H9 (cell line): ENCODE measurements around the gene PARP12. TPM values are rescaled to one million over a fixed set of nuclear protein-coding genes. Genes with fewer than 3 reads are reported as not detected.

Experiments used
- DNase-seq: peaks from one replicate; pipeline ENCODE4 v3.0.0-alpha.2; 2017
- H2AFZ ChIP-seq: one replicate; pipeline ENCODE4 v1.6.1; 2013; ENCODE audit warnings: mild to moderate bottlenecking, low read length, control low read depth, moderate library complexity
- H2AK5ac ChIP-seq: 2 replicates; pipeline ENCODE4 v1.6.1; 2013; ENCODE audit warnings: low read length, control low read depth, mixed read lengths; ENCODE audit not compliant: insufficient read length
- H2BK120ac ChIP-seq: one replicate; pipeline ENCODE4 v1.6.1; 2013; ENCODE audit warnings: low read depth, mild to moderate bottlenecking, low read length, control low read depth, inconsistent platforms; ENCODE audit not compliant: poor library complexity, severe bottlenecking
- H2BK12ac ChIP-seq: 2 replicates; pipeline ENCODE4 v1.6.1; 2013; ENCODE audit warnings: low read length, control low read depth, mixed read lengths, low read depth; ENCODE audit not compliant: insufficient read length
- H2BK15ac ChIP-seq: 2 replicates; pipeline ENCODE4 v1.6.1; 2013; ENCODE audit warnings: low read depth, low read length, control low read depth
- H2BK20ac ChIP-seq: one replicate; pipeline ENCODE4 v1.6.1; 2013; ENCODE audit warnings: low read depth, mild to moderate bottlenecking, low read length, control low read depth, inconsistent platforms; ENCODE audit not compliant: poor library complexity, severe bottlenecking
- H2BK5ac ChIP-seq: 2 replicates; pipeline ENCODE4 v1.6.1; 2013; ENCODE audit warnings: low read length, control low read depth, mixed read lengths; ENCODE audit not compliant: insufficient read length
- H3K14ac ChIP-seq: 2 replicates; pipeline ENCODE4 v1.6.1; 2013; ENCODE audit warnings: low read length, control low read depth; ENCODE audit not compliant: insufficient read depth
- H3K18ac ChIP-seq: 2 replicates; pipeline ENCODE4 v1.6.1; 2013; ENCODE audit warnings: low read depth, mild to moderate bottlenecking, mixed read lengths, low read length, control low read depth; ENCODE audit not compliant: insufficient read length
- H3K23ac ChIP-seq: 2 replicates; pipeline ENCODE4 v1.6.1; 2013; ENCODE audit warnings: low read length, control low read depth, mixed read lengths, low read depth; ENCODE audit not compliant: insufficient read length
- H3K23me2 ChIP-seq: 2 replicates; pipeline ENCODE4 v1.6.1; 2013; ENCODE audit warnings: low read depth, mild to moderate bottlenecking, mixed read lengths, low read length, control low read depth; ENCODE audit not compliant: insufficient read length, poor library complexity, severe bottlenecking
- H3K27ac ChIP-seq: 2 replicates; pipeline ENCODE4 v1.5.1; 2013; ENCODE audit warnings: low read length, control low read depth, mixed read lengths, low read depth; ENCODE audit not compliant: insufficient read length
- H3K27me3 ChIP-seq: 2 replicates; pipeline ENCODE4 v1.6.1; 2013; ENCODE audit warnings: low read length, control low read depth, inconsistent platforms; ENCODE audit not compliant: insufficient read depth
- H3K4ac ChIP-seq: 2 replicates; pipeline ENCODE4 v1.6.1; 2013; ENCODE audit warnings: low read depth, mild to moderate bottlenecking, control low read depth, inconsistent platforms, low read length, moderate library complexity
- H3K4me1 ChIP-seq: 2 replicates; pipeline ENCODE4 v1.6.1; 2013; ENCODE audit warnings: low read length, control low read depth, inconsistent platforms; ENCODE audit not compliant: insufficient read depth
- H3K4me2 ChIP-seq: 2 replicates; pipeline ENCODE4 v1.6.1; 2013; ENCODE audit warnings: low read length, control low read depth, mixed read lengths; ENCODE audit not compliant: insufficient read length, insufficient read depth
- H3K56ac ChIP-seq: 2 replicates; pipeline ENCODE4 v1.6.1; 2013; ENCODE audit warnings: low read depth, mild to moderate bottlenecking, mixed read lengths, low read length, control low read depth; ENCODE audit not compliant: insufficient read length
- H3K79me1 ChIP-seq: 2 replicates; pipeline ENCODE4 v1.6.1; 2013; ENCODE audit warnings: low read depth, mild to moderate bottlenecking, moderate library complexity, low read length, control low read depth, inconsistent platforms; ENCODE audit not compliant: insufficient read depth, poor library complexity, severe bottlenecking
- H3K79me2 ChIP-seq: 2 replicates; pipeline ENCODE4 v1.6.1; 2013; ENCODE audit warnings: low read length, control low read depth, inconsistent platforms; ENCODE audit not compliant: insufficient read depth
- H3K9ac ChIP-seq: 2 replicates; pipeline ENCODE4 v1.6.1; 2013; ENCODE audit warnings: low read length, control low read depth, mixed read lengths; ENCODE audit not compliant: insufficient read length; ENCODE audit errors: extremely low read depth
- H3K9me3 ChIP-seq: one replicate; pipeline ENCODE4 v1.6.1; 2013; ENCODE audit warnings: low read depth, low read length, inconsistent platforms; ENCODE audit not compliant: control insufficient read depth
- H3T11ph ChIP-seq: one replicate; pipeline ENCODE4 v1.6.1; 2013; ENCODE audit warnings: mild to moderate bottlenecking, low read length, control low read depth, inconsistent platforms
- H4K20me1 ChIP-seq: one replicate; pipeline ENCODE4 v1.6.1; 2013; ENCODE audit not compliant: control insufficient read depth, insufficient read length, insufficient read depth
- H4K5ac ChIP-seq: 2 replicates; pipeline ENCODE4 v1.6.1; 2013; ENCODE audit warnings: low read depth, mild to moderate bottlenecking, mixed read lengths, low read length, control low read depth; ENCODE audit not compliant: insufficient read length
- H4K8ac ChIP-seq: replicated peaks from 2 replicates; pipeline ENCODE4 v1.6.1; 2013; ENCODE audit warnings: low read length, control low read depth, mixed read lengths, low read depth; ENCODE audit not compliant: insufficient read length
- H4K91ac ChIP-seq: 2 replicates; pipeline ENCODE4 v1.6.1; 2013; ENCODE audit warnings: low read depth, mild to moderate bottlenecking, moderate library complexity, mixed read lengths, low read length, control low read depth; ENCODE audit not compliant: insufficient read length
- H3K27ac Mint-ChIP-seq, 3 experiments: 2 replicates in 2 of 3; 3 replicates in 1 of 3; pipeline ENCODE4 v1.8.0; 2020 to 2021; ENCODE audit warnings: mixed read lengths in 3 of 3, mild to moderate bottlenecking in 1 of 3, moderate library complexity in 1 of 3
- H3K27me3 Mint-ChIP-seq: 2 replicates; pipeline ENCODE4 v1.8.0; 2021; ENCODE audit warnings: low read depth, mild to moderate bottlenecking, moderate library complexity, mixed read lengths
- H3K36me3 Mint-ChIP-seq, 3 experiments: 2 replicates in 2 of 3; 3 replicates in 1 of 3; pipeline ENCODE4 v1.8.0; 2020 to 2021; ENCODE audit warnings: low read depth in 3 of 3, mixed read lengths in 3 of 3; ENCODE audit not compliant: insufficient read depth in 1 of 3
- H3K4me1 Mint-ChIP-seq, 2 experiments: 2 replicates each; pipeline ENCODE4 v1.8.0; 2020; ENCODE audit warnings: mixed read lengths in 2 of 2
- H3K4me3 Mint-ChIP-seq, 2 experiments: 2 replicates in 1 of 2; 3 replicates in 1 of 2; pipeline ENCODE4 v1.8.0; 2020 to 2021; ENCODE audit warnings: mild to moderate bottlenecking in 2 of 2, mixed read lengths in 2 of 2, moderate library complexity in 1 of 2
- H3K9me3 Mint-ChIP-seq, 2 experiments: 2 replicates in 1 of 2; 3 replicates in 1 of 2; pipeline ENCODE4 v1.8.0; 2020; ENCODE audit warnings: mild to moderate bottlenecking in 2 of 2, mixed read lengths in 2 of 2, moderate library complexity in 1 of 2
- WGBS: extraction: QIAGEN DNeasy Blood & Tissue Kit; methylation state at CpG from one replicate; pipeline ENCODE4 v1.1.7; 2013; ENCODE audit warnings: missing lambda C conversion rate, low lambda C conversion rate, mixed read lengths; ENCODE audit not compliant: insufficient read length; ENCODE audit errors: extremely low coverage; 5-methylcytosine and 5-hydroxymethylcytosine counted together
- total RNA-seq: library from RNA; stranded (reverse); gene quantifications from 2 replicates; pipeline ENCODE4 v1.2.1, GENCODE V29; 2021
- TF ChIP-seq, protein P1 (sequence below): fragments of 200-600 bp; sonication (generic); conservative IDR thresholded peaks from 3 replicates; pipeline ENCODE4 v1.8.0; 2021; ENCODE audit warnings: antibody characterized with exemption, mild to moderate bottlenecking

The PARP12 gene
- total RNA-seq, 1 experiment from 2014 or later = 11.8 TPM

- no peak overlapping the region for H3K27ac Mint-ChIP-seq
- H2BK12ac ChIP-seq = no peak overlapping the region
- H3K27ac ChIP-seq = no peak overlapping the region
- no peak overlapping the region for H3K18ac ChIP-seq
- H3K4me2 ChIP-seq = no peak overlapping the region
- H3K27me3 ChIP-seq = no peaks in the 10 kb centered on the region
- H3K4me1 ChIP-seq = no peaks in the 10 kb centered on the region
- no peaks in the 10 kb centered on the region for H3K9me3 ChIP-seq
- H3K4me3 Mint-ChIP-seq = no peak overlapping the region
- no peak for DNase-seq
- H2BK5ac ChIP-seq = no peak overlapping the region
- H3K56ac ChIP-seq = no peak overlapping the region
- H3K4ac ChIP-seq = no peak overlapping the region
- H3T11ph ChIP-seq = no peak overlapping the region
- no peaks in the 10 kb centered on the region for H3K36me3 Mint-ChIP-seq
- no peak overlapping the region for H2AFZ ChIP-seq
- no peak overlapping the region for H3K14ac ChIP-seq
- H2BK15ac ChIP-seq = no peak overlapping the region
- no peaks in the 10 kb centered on the region for H3K9me3 Mint-ChIP-seq
- no peaks in the 10 kb centered on the region for H4K20me1 ChIP-seq
- TF ChIP-seq, protein P1, sequence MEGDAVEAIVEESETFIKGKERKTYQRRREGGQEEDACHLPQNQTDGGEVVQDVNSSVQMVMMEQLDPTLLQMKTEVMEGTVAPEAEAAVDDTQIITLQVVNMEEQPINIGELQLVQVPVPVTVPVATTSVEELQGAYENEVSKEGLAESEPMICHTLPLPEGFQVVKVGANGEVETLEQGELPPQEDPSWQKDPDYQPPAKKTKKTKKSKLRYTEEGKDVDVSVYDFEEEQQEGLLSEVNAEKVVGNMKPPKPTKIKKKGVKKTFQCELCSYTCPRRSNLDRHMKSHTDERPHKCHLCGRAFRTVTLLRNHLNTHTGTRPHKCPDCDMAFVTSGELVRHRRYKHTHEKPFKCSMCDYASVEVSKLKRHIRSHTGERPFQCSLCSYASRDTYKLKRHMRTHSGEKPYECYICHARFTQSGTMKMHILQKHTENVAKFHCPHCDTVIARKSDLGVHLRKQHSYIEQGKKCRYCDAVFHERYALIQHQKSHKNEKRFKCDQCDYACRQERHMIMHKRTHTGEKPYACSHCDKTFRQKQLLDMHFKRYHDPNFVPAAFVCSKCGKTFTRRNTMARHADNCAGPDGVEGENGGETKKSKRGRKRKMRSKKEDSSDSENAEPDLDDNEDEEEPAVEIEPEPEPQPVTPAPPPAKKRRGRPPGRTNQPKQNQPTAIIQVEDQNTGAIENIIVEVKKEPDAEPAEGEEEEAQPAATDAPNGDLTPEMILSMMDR = no peak
- no peak overlapping the region for H2AK5ac ChIP-seq
- WGBS = no CpG with 5 or more reads among the region's 6 CpGs
- no peaks in the 10 kb centered on the region for H3K79me1 ChIP-seq
- no peak overlapping the region for H2BK120ac ChIP-seq
- peaks cover 3% of the 10 kb centered on the region; the same call in 1 of the 2 replicates for H3K27me3 Mint-ChIP-seq
- no peak overlapping the region for H4K5ac ChIP-seq
- H3K79me2 ChIP-seq = no peaks in the 10 kb centered on the region
- peaks cover 2 to 9% of the 10 kb centered on the region in 2 experiments; a peak in 3 of 4 replicates for H3K4me1 Mint-ChIP-seq
- H4K8ac ChIP-seq = no peak overlapping the region
- no peak overlapping the region for H3K23ac ChIP-seq
- H2BK20ac ChIP-seq = no peak overlapping the region
- no peak overlapping the region for H4K91ac ChIP-seq
- H3K9ac ChIP-seq = no peak overlapping the region
- no peaks in the 10 kb centered on the region for H3K23me2 ChIP-seq
These were observed 63.2 kb downstream of the PARP12 start for GRCh38 chr7:139999516-139999915.
